OCI-LY3 (cell line): ENCODE measurements around the gene MACROD1.

ENCODE experiments used
- CTCF ChIP-seq: fragments of 200-600, 300-600 bp; sonication (generic); IDR thresholded peaks from 2 replicates; pipeline ENCODE4 v1.5.1; 2014; ENCODE audit warnings: antibody characterized with exemption, low read length, low read depth
- EZH2phosphoT487 ChIP-seq: fragments of 200-600 bp; shearing (Covaris generic); IDR thresholded peaks from 2 replicates; pipeline ENCODE4 v1.6.1; 2018; ENCODE audit warnings: antibody characterized with exemption, mixed run types, low read depth

DNA sequence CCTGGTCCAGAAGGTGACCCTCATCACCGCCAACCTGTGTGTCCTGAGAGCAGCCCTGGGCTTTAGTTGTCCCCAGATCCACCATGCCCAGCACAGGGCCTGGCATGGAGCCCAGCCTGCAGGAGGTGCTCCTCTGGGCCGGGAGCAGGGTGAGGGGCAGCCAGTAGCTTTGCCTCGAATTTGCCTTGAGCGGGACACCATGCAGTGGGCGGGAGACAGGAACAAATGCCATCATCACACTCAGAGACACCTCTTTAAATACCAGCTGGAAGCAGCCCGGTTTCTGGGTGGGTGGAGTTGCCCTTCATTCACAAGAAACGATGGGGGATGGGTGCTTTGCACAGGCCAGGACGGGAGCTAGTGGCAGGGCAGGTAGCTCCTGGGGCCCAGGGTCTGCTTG lies 110.8 kb downstream of the MACROD1 start:
- no peak for TF ChIP-seq CTCF
- TF ChIP-seq EZH2phosphoT487 = no peak
